Common myeloid progenitor, CD34-positive (primary cell): ENCODE results near the gene ZNF182. TPM values are rescaled to one million over a fixed set of nuclear protein-coding genes. Genes with fewer than 3 reads are reported as not detected.
"Not testable (repeated sequence)": the region's sequence is repeated elsewhere in the genome, so short reads cannot be mapped to it uniquely, and the experiment has no call there.

ENCODE experiments used
- CTCF ChIA-PET: fragments of 350-600 bp; sonication (Branson Sonifier 250); formaldehyde crosslinking; loops from one replicate; lab custom pipeline; 2021; ENCODE audit warnings: antibody characterized with exemption; lab: Charles Lee
- POLR2A ChIA-PET: fragments of 350-600 bp; sonication (Branson Sonifier 250); formaldehyde crosslinking; loops from one replicate; lab custom pipeline; 2021; ENCODE audit warnings: antibody characterized with exemption; lab: Charles Lee
- DNase-seq, 3 donors: peaks; one replicate each; pipeline versions ENCODE4 v3.0.0 to v3.0.0-alpha.2; 2013
- H3K27ac ChIP-seq, 2 experiments: 1 replicate in 1 of 2; 2 replicates in 1 of 2; pipeline ENCODE4 v1.7.0; 2013; ENCODE audit warnings: inconsistent platforms in 2 of 2, low read length in 2 of 2, mild to moderate bottlenecking in 2 of 2, low read depth in 1 of 2, moderate library complexity in 1 of 2; ENCODE audit not compliant: severe bottlenecking in 2 of 2, insufficient read depth in 1 of 2, poor library complexity in 1 of 2
- H3K27me3 ChIP-seq, 5 experiments: replicated peaks in 2 of 5; 1 replicate in 3 of 5; 2 replicates in 2 of 5; pipeline versions ENCODE4 v1.6.1 to v1.7.0; 2013; ENCODE audit warnings: low read length in 4 of 5, mild to moderate bottlenecking in 2 of 5, moderate library complexity in 2 of 5, inconsistent platforms in 1 of 5; ENCODE audit not compliant: insufficient read depth in 5 of 5, control insufficient read depth in 4 of 5
- H3K36me3 ChIP-seq, 4 experiments: 1 replicate in 2 of 4; 2 replicates in 2 of 4; pipeline versions ENCODE4 v1.6.1 to v1.7.0; 2013; ENCODE audit warnings: low read length in 3 of 4, control low read depth in 1 of 4, mild to moderate bottlenecking in 1 of 4; ENCODE audit not compliant: control insufficient read depth in 4 of 4, insufficient read depth in 4 of 4
- H3K4me1 ChIP-seq, 4 experiments: 1 replicate in 3 of 4; 2 replicates in 1 of 4; pipeline versions ENCODE4 v1.6.1 to v1.7.1; 2013; ENCODE audit warnings: low read length in 3 of 4, mild to moderate bottlenecking in 3 of 4, control low read depth in 1 of 4, inconsistent platforms in 1 of 4, moderate library complexity in 1 of 4; ENCODE audit not compliant: control insufficient read depth in 4 of 4, insufficient read depth in 4 of 4; ENCODE audit errors: control extremely low read depth in 1 of 4
- H3K4me3 ChIP-seq, 7 experiments: 1 replicate in 4 of 7; 2 replicates in 3 of 7; pipeline versions ENCODE4 v1.5.1 to v1.7.0; 2013; ENCODE audit warnings: mild to moderate bottlenecking in 7 of 7, low read length in 6 of 7, moderate library complexity in 6 of 7, inconsistent platforms in 2 of 7, low read depth in 2 of 7, control low read depth in 1 of 7; ENCODE audit not compliant: insufficient read depth in 4 of 7, control insufficient read depth in 1 of 7; ENCODE audit errors: extremely low read depth in 1 of 7
- H3K9me3 ChIP-seq, 5 experiments: 1 replicate in 4 of 5; 2 replicates in 1 of 5; pipeline versions ENCODE4 v1.6.1 to v1.7.1; 2013; ENCODE audit warnings: low read length in 4 of 5, mild to moderate bottlenecking in 2 of 5, inconsistent platforms in 1 of 5, low read depth in 1 of 5, moderate library complexity in 1 of 5; ENCODE audit not compliant: control insufficient read depth in 4 of 5, insufficient read depth in 2 of 5; ENCODE audit errors: control extremely low read depth in 1 of 5
- WGBS: methylation state at CpG from one replicate; pipeline ENCODE4 v1.1.5; 2013; ENCODE audit not compliant: insufficient coverage; 5-methylcytosine and 5-hydroxymethylcytosine counted together
- polyA plus RNA-seq: library from polyadenylated mRNA; unstranded; fragments of 120-200 nt; gene quantifications from one replicate; pipeline ENCODE4 v1.2.1, GENCODE V29; 2013

Gene ZNF182
- polyA plus RNA-seq: 10.5 TPM

- 39% methylated on average over 18 of the region's 34 CpGs for WGBS
- Histone ChIP-seq H3K9me3 (peaks cover 0 to 4% (median 0%) of the 10 kb centered on the region in 5 experiments), H3K4me1 (peaks cover 0 to 7% (median 5%) of the 10 kb centered on the region in 4 experiments), H3K36me3 (peaks cover 2 to 14% (median 6%) of the 10 kb centered on the region in 4 experiments), H3K27me3 (no peaks in the 10 kb centered on the region), H3K4me3 (peak within 1 kb of the TSS; percentile 57 to 89 (median 73)), H3K27ac (peak within 1 kb of the TSS; percentile 64 to 90)
- CTCF ChIA-PET: no interaction called here
- POLR2A ChIA-PET: no interaction called here
- DNase-seq: peak; percentile 94 to 98 (median 97)
Measured at GRCh38 chrX:48003758-48004457, at the start of gene ZNF182. ZNF182 (minus strand) TSS chrX:48003989; CDS start chrX:48002609, 1,380 bp downstream.

DNA sequence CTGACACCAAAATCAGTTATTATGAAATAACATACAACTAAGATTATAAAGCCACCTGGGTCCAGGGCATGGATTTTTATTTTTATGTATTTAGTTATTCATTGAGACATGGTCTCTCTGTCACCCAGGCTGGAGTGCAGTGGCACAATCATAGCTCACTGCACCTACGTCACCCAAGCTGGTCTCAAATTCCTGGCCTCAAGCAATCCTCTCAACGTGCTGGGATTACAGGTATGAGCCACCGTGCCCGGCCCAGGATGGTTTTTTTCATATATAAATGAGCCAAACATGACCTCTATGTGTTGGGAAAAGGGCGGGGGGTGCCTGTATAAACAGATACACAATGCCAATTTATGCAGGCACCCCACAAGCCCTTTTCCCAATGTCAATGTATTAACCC is 43.1 kb upstream of the ZNF182 start:
- WGBS: 63% methylated on average over 2 of the region's 5 CpGs
- CTCF ChIA-PET: no interaction called here
- Histone ChIP-seq H3K4me3 (no peak overlapping the region), H3K4me1 (no peaks in the 10 kb centered on the region), H3K36me3 (no peaks in the 10 kb centered on the region), H3K9me3 (no peaks in the 10 kb centered on the region), H3K27ac (no peak overlapping the region), H3K27me3 (no peaks in the 10 kb centered on the region)
- no peak for DNase-seq
- POLR2A ChIA-PET: no interaction called here

- ChIA-PET CTCF (no interaction called here), POLR2A (no interaction called here)
- no peaks in the 10 kb centered on the region for H3K4me1 ChIP-seq
- no peak overlapping the region for H3K4me3 ChIP-seq
- no peak overlapping the region for H3K27ac ChIP-seq
- no peaks in the 10 kb centered on the region for H3K9me3 ChIP-seq
- DNase-seq: no peak
- no peaks in the 10 kb centered on the region for H3K27me3 ChIP-seq
- no peaks in the 10 kb centered on the region for H3K36me3 ChIP-seq
- 80% methylated on average over 5 of the region's 8 CpGs for WGBS
Measured at GRCh38 chrX:48045410-48046311, 41.9 kb upstream of the ZNF182 start.

DNA sequence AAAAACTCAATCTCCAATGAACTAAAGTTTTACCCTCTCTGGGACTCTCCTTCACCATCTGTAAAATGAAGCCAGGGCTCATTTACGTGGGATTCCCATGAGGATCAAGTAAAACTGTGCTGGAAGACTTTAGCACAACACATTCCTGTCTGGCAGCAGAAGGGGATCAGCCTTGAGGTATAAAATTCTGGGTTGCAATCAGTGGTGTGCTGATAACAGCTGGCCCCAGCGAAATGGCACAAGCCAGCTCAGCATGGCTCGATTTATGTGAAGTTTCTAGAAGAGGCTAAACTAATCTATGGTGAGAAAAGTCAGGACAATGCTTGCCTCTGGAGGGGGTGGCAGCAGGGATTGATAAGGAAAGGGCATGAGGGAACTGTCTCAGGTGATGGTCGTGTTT is 39.3 kb upstream of the ZNF182 start:
- no peaks in the 10 kb centered on the region for H3K4me1 ChIP-seq
- H3K27ac ChIP-seq: no peak overlapping the region
- 71% methylated on average over 3 of the region's 4 CpGs for WGBS
- ChIA-PET CTCF (interaction anchor here (1.0 kb wide), 1 partner anchor 16 kb away, joined by 3 read pairs; no protein-coding TSS in a partner anchor), POLR2A (no interaction called here)
- DNase-seq: no peak
- no peak overlapping the region for H3K4me3 ChIP-seq
- no peaks in the 10 kb centered on the region for H3K27me3 ChIP-seq
- H3K36me3 ChIP-seq: no peaks in the 10 kb centered on the region
- no peaks in the 10 kb centered on the region for H3K9me3 ChIP-seq

GRCh38 chrX:48035891-48036290 is 32.1 kb upstream of the ZNF182 start:
- no peaks in the 10 kb centered on the region for H3K27me3 ChIP-seq
- DNase-seq: no peak
- ChIA-PET CTCF (no interaction called here), POLR2A (no interaction called here)
- no peaks in the 10 kb centered on the region for H3K4me1 ChIP-seq
- H3K9me3 ChIP-seq: no peaks in the 10 kb centered on the region
- no peak overlapping the region for H3K27ac ChIP-seq
- WGBS: 61% methylated on average over 3 of the region's 4 CpGs
- H3K36me3 ChIP-seq: no peaks in the 10 kb centered on the region
- no peak overlapping the region for H3K4me3 ChIP-seq

- H3K27ac ChIP-seq, H3K4me3 ChIP-seq, H3K9me3 ChIP-seq, H3K27me3 ChIP-seq, H3K36me3 ChIP-seq, POLR2A ChIA-PET, DNase-seq, CTCF ChIA-PET, H3K4me1 ChIP-seq: not testable (repeated sequence)
- WGBS: 86% methylated on average over 5 of the region's 10 CpGs
Measured at GRCh38 chrX:48030641-48031173, 26.9 kb upstream of the ZNF182 start.

GRCh38 chrX:48030237-48030636 is 26.4 kb upstream of the ZNF182 start:
- H3K4me3 ChIP-seq: no peak overlapping the region
- no peak for DNase-seq
- no peaks in the 10 kb centered on the region for H3K4me1 ChIP-seq
- H3K9me3 ChIP-seq: no peaks in the 10 kb centered on the region
- ChIA-PET CTCF (no interaction called here), POLR2A (no interaction called here)
- no peaks in the 10 kb centered on the region for H3K27me3 ChIP-seq
- no peaks in the 10 kb centered on the region for H3K36me3 ChIP-seq
- WGBS: 73% methylated on average over 10 of the region's 10 CpGs
- H3K27ac ChIP-seq: no peak overlapping the region
